ENCODE measurements around the gene EFCAB11.

DNA sequence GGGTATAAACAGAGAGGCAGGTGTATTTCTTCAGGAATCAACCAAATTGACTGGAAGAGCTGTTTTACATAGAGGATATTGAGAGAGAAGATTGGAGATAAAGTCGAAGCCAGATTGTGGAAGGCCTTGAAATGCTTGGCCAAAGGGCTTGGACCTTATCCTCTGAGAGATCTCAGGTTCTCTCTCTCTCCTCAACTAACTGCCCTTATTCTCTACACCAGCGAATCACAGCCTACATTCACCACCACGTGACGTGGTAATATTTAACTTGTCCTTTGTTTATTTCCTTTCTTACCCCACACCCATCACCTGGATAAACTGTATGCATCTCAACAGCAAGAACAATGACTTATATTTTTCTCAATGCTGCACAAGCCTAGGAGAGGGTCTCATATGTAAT is 207.4 kb downstream of the EFCAB11 start:
- TF ChIP-seq, protein P1, sequence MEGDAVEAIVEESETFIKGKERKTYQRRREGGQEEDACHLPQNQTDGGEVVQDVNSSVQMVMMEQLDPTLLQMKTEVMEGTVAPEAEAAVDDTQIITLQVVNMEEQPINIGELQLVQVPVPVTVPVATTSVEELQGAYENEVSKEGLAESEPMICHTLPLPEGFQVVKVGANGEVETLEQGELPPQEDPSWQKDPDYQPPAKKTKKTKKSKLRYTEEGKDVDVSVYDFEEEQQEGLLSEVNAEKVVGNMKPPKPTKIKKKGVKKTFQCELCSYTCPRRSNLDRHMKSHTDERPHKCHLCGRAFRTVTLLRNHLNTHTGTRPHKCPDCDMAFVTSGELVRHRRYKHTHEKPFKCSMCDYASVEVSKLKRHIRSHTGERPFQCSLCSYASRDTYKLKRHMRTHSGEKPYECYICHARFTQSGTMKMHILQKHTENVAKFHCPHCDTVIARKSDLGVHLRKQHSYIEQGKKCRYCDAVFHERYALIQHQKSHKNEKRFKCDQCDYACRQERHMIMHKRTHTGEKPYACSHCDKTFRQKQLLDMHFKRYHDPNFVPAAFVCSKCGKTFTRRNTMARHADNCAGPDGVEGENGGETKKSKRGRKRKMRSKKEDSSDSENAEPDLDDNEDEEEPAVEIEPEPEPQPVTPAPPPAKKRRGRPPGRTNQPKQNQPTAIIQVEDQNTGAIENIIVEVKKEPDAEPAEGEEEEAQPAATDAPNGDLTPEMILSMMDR (IDR thresholded peaks at IDR 0.05 in 2 of 3, conservative IDR thresholded peaks at IDR 0.05 in 1 of 3; ENCODE audit: borderline replicate concordance in 1 of 3, insufficient read depth in 1 of 3, low read depth in 2 of 3, low read length in 2 of 3): no peak
- TF ChIP-seq YY1 (IDR thresholded peaks at IDR 0.05; ENCODE audit: extremely low read depth, insufficient replicate concordance, low read depth, low read length): no peak
- TF ChIP-seq, protein P2, sequence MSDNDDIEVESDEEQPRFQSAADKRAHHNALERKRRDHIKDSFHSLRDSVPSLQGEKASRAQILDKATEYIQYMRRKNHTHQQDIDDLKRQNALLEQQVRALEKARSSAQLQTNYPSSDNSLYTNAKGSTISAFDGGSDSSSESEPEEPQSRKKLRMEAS (IDR thresholded peaks at IDR 0.05): no peak
- TF ChIP-seq RAD21 (IDR thresholded peaks at IDR 0.05; ENCODE audit: low read depth): no peak
- TF ChIP-seq CEBPB (IDR thresholded peaks at IDR 0.05; ENCODE audit: low read depth): no peak
- TF ChIP-seq ZNF274 (IDR thresholded peaks at IDR 0.05; ENCODE audit: low read depth, low read length): no peak
- no peak for TF ChIP-seq JUND (IDR thresholded peaks at IDR 0.05)
- TF ChIP-seq SRF (IDR thresholded peaks at IDR 0.05; ENCODE audit: low read depth): no peak
- no peak for TF ChIP-seq ELF1 (IDR thresholded peaks at IDR 0.05; ENCODE audit: borderline replicate concordance, low read depth)
- no peak for TF ChIP-seq SP1 (IDR thresholded peaks at IDR 0.05; ENCODE audit: low read depth)
- TF ChIP-seq EZH2 (IDR thresholded peaks at IDR 0.05): no peak
- no peak for TF ChIP-seq EGR1 (IDR thresholded peaks at IDR 0.05; ENCODE audit: low read depth)
- no peak for TF ChIP-seq POLR2A (IDR thresholded peaks at IDR 0.05; ENCODE audit: borderline replicate concordance, extremely low read depth, insufficient read depth, insufficient read length)
- TF ChIP-seq, protein P3, sequence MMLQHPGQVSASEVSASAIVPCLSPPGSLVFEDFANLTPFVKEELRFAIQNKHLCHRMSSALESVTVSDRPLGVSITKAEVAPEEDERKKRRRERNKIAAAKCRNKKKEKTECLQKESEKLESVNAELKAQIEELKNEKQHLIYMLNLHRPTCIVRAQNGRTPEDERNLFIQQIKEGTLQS (IDR thresholded peaks at IDR 0.05): no peak
